ENCODE results near the gene FMN2.

DNA sequence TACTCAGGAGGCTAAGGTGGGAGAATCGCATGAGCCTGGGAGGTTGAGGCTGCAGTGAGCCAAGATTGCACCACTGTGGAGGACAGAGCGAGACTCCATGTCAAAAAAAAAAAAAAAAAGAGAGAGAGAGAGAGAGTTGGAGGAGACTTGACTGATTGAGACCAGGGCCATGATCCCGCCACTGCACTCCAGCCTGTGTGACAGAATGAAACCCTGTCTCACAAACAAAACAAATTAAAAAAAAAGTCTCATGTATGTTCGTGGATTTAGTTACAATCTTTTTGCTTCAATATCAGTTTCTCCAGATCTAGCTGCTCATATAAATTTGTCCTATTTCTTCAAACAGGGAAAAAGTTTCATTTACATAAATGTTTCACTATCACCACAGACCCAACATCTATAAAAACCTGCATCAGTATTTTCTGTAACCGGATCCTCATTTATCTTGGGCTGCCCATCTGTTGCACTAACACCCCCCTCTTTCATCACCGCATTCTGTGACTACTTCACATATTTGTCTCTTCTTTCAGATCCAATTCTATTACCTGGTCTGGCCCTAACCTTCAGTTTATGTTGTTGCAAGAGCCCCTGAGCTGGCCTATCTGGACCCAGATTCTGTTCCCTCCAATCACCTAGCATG, 393.2 kb downstream of the FMN2 start:
- TF ChIP-seq ZNF274 (IDR thresholded peaks at IDR 0.05; ENCODE audit: low read length) (no peak), ZNF274 (tag by site-specific recombination; IDR thresholded peaks at IDR 0.05; ENCODE audit: borderline replicate concordance) (no peak), ZNF121 (tag by site-specific recombination; IDR thresholded peaks at IDR 0.05) (no peak), ZNF350 (tag by site-specific recombination; IDR thresholded peaks at IDR 0.05) (no peak), ZNF146 (tag by site-specific recombination; IDR thresholded peaks at IDR 0.05) (no peak), TCF7L2 (IDR thresholded peaks at IDR 0.05; ENCODE audit: borderline replicate concordance, low read depth, low read length) (peak; percentile 43; the same call in 1 of the 2 replicates), ZNF335 (tag by site-specific recombination; conservative IDR thresholded peaks at IDR 0.05) (peak; percentile 46; the same call in 1 of the 2 replicates), ZFP3 (tag by site-specific recombination; IDR thresholded peaks at IDR 0.05; ENCODE audit: low read depth) (no peak), ZNF701 (tag by site-specific recombination; IDR thresholded peaks at IDR 0.05) (no peak)
- TF ChIP-seq, protein P1, sequence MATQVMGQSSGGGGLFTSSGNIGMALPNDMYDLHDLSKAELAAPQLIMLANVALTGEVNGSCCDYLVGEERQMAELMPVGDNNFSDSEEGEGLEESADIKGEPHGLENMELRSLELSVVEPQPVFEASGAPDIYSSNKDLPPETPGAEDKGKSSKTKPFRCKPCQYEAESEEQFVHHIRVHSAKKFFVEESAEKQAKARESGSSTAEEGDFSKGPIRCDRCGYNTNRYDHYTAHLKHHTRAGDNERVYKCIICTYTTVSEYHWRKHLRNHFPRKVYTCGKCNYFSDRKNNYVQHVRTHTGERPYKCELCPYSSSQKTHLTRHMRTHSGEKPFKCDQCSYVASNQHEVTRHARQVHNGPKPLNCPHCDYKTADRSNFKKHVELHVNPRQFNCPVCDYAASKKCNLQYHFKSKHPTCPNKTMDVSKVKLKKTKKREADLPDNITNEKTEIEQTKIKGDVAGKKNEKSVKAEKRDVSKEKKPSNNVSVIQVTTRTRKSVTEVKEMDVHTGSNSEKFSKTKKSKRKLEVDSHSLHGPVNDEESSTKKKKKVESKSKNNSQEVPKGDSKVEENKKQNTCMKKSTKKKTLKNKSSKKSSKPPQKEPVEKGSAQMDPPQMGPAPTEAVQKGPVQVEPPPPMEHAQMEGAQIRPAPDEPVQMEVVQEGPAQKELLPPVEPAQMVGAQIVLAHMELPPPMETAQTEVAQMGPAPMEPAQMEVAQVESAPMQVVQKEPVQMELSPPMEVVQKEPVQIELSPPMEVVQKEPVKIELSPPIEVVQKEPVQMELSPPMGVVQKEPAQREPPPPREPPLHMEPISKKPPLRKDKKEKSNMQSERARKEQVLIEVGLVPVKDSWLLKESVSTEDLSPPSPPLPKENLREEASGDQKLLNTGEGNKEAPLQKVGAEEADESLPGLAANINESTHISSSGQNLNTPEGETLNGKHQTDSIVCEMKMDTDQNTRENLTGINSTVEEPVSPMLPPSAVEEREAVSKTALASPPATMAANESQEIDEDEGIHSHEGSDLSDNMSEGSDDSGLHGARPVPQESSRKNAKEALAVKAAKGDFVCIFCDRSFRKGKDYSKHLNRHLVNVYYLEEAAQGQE (tag by site-specific recombination; IDR thresholded peaks at IDR 0.05), result no peak
- TF ChIP-seq, protein P2, sequence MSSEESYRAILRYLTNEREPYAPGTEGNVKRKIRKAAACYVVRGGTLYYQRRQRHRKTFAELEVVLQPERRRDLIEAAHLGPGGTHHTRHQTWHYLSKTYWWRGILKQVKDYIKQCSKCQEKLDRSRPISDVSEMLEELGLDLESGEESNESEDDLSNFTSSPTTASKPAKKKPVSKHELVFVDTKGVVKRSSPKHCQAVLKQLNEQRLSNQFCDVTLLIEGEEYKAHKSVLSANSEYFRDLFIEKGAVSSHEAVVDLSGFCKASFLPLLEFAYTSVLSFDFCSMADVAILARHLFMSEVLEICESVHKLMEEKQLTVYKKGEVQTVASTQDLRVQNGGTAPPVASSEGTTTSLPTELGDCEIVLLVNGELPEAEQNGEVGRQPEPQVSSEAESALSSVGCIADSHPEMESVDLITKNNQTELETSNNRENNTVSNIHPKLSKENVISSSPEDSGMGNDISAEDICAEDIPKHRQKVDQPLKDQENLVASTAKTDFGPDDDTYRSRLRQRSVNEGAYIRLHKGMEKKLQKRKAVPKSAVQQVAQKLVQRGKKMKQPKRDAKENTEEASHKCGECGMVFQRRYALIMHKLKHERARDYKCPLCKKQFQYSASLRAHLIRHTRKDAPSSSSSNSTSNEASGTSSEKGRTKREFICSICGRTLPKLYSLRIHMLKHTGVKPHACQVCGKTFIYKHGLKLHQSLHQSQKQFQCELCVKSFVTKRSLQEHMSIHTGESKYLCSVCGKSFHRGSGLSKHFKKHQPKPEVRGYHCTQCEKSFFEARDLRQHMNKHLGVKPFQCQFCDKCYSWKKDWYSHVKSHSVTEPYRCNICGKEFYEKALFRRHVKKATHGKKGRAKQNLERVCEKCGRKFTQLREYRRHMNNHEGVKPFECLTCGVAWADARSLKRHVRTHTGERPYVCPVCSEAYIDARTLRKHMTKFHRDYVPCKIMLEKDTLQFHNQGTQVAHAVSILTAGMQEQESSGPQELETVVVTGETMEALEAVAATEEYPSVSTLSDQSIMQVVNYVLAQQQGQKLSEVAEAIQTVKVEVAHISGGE (tag by site-specific recombination; conservative IDR thresholded peaks at IDR 0.05; ENCODE audit: low read depth), result no peak
- TF ChIP-seq, protein P3, sequence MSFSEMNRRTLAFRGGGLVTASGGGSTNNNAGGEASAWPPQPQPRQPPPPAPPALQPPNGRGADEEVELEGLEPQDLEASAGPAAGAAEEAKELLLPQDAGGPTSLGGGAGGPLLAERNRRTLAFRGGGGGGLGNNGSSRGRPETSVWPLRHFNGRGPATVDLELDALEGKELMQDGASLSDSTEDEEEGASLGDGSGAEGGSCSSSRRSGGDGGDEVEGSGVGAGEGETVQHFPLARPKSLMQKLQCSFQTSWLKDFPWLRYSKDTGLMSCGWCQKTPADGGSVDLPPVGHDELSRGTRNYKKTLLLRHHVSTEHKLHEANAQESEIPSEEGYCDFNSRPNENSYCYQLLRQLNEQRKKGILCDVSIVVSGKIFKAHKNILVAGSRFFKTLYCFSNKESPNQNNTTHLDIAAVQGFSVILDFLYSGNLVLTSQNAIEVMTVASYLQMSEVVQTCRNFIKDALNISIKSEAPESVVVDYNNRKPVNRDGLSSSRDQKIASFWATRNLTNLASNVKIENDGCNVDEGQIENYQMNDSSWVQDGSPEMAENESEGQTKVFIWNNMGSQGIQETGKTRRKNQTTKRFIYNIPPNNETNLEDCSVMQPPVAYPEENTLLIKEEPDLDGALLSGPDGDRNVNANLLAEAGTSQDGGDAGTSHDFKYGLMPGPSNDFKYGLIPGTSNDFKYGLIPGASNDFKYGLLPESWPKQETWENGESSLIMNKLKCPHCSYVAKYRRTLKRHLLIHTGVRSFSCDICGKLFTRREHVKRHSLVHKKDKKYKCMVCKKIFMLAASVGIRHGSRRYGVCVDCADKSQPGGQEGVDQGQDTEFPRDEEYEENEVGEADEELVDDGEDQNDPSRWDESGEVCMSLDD (tag by site-specific recombination; IDR thresholded peaks at IDR 0.05), result no peak
- TF ChIP-seq, protein P4, sequence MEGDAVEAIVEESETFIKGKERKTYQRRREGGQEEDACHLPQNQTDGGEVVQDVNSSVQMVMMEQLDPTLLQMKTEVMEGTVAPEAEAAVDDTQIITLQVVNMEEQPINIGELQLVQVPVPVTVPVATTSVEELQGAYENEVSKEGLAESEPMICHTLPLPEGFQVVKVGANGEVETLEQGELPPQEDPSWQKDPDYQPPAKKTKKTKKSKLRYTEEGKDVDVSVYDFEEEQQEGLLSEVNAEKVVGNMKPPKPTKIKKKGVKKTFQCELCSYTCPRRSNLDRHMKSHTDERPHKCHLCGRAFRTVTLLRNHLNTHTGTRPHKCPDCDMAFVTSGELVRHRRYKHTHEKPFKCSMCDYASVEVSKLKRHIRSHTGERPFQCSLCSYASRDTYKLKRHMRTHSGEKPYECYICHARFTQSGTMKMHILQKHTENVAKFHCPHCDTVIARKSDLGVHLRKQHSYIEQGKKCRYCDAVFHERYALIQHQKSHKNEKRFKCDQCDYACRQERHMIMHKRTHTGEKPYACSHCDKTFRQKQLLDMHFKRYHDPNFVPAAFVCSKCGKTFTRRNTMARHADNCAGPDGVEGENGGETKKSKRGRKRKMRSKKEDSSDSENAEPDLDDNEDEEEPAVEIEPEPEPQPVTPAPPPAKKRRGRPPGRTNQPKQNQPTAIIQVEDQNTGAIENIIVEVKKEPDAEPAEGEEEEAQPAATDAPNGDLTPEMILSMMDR (tag by site-specific recombination; IDR thresholded peaks at IDR 0.05), result no peak
- TF ChIP-seq, protein P5, sequence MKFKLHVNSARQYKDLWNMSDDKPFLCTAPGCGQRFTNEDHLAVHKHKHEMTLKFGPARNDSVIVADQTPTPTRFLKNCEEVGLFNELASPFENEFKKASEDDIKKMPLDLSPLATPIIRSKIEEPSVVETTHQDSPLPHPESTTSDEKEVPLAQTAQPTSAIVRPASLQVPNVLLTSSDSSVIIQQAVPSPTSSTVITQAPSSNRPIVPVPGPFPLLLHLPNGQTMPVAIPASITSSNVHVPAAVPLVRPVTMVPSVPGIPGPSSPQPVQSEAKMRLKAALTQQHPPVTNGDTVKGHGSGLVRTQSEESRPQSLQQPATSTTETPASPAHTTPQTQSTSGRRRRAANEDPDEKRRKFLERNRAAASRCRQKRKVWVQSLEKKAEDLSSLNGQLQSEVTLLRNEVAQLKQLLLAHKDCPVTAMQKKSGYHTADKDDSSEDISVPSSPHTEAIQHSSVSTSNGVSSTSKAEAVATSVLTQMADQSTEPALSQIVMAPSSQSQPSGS (tag by site-specific recombination; IDR thresholded peaks at IDR 0.05; ENCODE audit: low read depth), result no peak
